Activated naive CD4-positive, alpha-beta T cell treated with anti-CD3 and anti-CD28 coated beads, Interleukin-2, amount 50 U/mL, for 72 hours (primary cell): ENCODE data around the gene SH3GL3. TPM values are rescaled to one million over a fixed set of nuclear protein-coding genes. Genes with fewer than 3 reads are reported as not detected.

Experiments used
- ATAC-seq, 2 donors: fragments of 150-1000 bp; cut with Tn5 transposase; 2 replicates each; pipeline ENCODE4 v1.10.0; 2021; ENCODE audit warnings: mild to moderate bottlenecking in 2 of 2, moderate library complexity in 2 of 2
- DNase-seq, 2 donors: peaks; one replicate each; pipeline ENCODE4 v3.0.0; 2021 to 2022; ENCODE audit warnings: low spot score in 2 of 2
- H3K27ac Mint-ChIP-seq, 2 donors: one replicate each; pipeline ENCODE4 v1.8.0; 2022; ENCODE audit warnings: mild to moderate bottlenecking in 2 of 2, mixed read lengths in 2 of 2
- H3K36me3 Mint-ChIP-seq, 2 donors: one replicate each; pipeline ENCODE4 v1.8.0; 2022; ENCODE audit warnings: mixed read lengths in 2 of 2
- H3K9me3 Mint-ChIP-seq, 2 donors: one replicate each; pipeline ENCODE4 v1.8.0; 2022; ENCODE audit warnings: mixed read lengths in 2 of 2
- total RNA-seq, 2 donors: library from RNA; stranded (reverse); gene quantifications; one replicate each; pipeline ENCODE4 v1.2.3, GENCODE V29; 2022

Gene SH3GL3
- total RNA-seq, 2 donors from 2014 or later: not detected

DNA sequence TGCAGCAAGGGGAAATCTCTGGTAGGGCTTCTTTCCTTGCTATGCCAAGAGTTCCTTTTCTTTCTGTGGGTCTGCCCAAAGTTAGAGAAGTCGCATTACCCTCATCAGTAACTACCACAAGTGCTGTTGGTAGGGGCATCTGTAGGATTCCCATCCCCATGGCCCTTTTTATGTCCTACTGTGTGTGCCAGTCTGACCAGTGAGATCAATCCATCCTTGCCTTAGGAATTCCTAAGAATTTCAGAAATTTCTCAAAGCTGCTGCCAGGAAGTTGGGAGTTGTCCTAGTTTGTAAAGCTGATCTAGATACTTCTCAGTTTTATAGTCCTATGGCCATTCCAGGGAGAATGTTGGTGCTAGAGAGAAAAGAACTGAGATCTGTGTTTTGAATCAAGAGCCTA is 36.5 kb downstream of the SH3GL3 start:
- Mint-ChIP-seq H3K27ac (no peak overlapping the region), H3K9me3 (peaks cover 8 to 15% of the 10 kb centered on the region in 2 donors), H3K36me3 (peaks cover 0 to 5% of the 10 kb centered on the region in 2 donors)
- DNase-seq (no peak), ATAC-seq (no peak)

DNA sequence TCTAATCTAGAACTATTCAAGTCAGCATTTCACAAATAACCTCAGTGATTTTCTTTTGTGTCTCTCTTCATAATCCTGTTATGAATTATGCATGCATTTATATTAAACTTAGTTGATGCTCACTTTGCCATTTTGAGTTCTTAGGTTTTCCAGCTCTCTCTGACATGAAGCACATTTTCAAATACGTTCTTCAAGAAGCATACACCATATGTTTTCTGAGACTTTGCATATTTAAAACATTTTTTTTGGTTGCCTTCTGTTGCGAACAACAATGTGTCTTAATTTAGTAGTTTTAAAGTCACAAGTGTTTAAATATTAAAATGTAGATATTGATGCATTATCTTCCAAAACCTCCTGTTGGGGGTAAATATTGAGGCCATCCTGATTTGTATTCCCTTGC is 37.5 kb downstream of the SH3GL3 start:
- no peak for ATAC-seq
- DNase-seq: no peak
- Mint-ChIP-seq H3K9me3 (peaks cover 8 to 15% of the 10 kb centered on the region in 2 donors), H3K27ac (no peak overlapping the region), H3K36me3 (peaks cover 0 to 5% of the 10 kb centered on the region in 2 donors)

DNA sequence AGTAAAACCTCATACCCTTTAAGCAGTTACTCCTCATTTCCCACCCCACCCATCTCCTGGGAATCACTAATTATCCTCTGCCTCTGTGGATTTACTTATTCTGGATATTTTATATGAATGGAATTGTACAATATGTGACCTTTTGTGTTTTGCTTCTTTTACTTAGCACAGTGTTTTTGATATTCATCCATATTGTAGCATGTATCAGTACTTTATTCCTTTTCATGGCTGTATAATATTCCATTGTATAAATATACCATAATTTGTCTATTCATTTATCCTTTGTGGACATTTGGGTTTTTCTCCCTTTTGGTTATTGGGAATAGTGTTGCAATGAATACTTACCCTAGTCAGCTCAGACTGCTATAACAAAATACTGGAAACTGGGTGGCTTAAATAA is 39.2 kb downstream of the SH3GL3 start:
- DNase-seq (no peak), ATAC-seq (no peak)
- Mint-ChIP-seq H3K9me3 (peaks cover 8 to 15% of the 10 kb centered on the region in 2 donors), H3K27ac (no peak overlapping the region), H3K36me3 (peaks cover 0 to 5% of the 10 kb centered on the region in 2 donors)

DNA sequence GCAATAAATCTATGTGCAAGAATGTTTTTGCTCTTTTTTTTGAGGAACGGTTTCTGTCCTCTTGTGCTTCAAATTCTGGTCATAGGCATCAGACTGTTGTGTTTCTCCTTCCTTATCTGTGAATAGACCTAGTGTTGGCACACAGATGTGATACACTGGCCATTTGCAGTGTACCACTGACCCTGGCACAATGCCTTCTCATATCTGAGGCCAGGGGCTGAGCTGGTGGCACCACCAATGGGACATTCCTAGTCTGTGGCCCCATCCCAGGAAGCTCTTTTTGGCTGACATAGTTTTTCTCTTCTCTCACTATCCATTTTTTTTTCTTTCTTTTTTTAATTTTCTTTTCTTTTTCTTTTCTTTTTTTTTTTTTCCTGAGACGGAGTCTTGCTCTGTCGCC is 40.4 kb downstream of the SH3GL3 start:
- ATAC-seq (no peak), DNase-seq (no peak)
- Mint-ChIP-seq H3K36me3 (peaks cover 0 to 5% of the 10 kb centered on the region in 2 donors), H3K27ac (no peak overlapping the region), H3K9me3 (peaks cover 8 to 15% of the 10 kb centered on the region in 2 donors)

DNA sequence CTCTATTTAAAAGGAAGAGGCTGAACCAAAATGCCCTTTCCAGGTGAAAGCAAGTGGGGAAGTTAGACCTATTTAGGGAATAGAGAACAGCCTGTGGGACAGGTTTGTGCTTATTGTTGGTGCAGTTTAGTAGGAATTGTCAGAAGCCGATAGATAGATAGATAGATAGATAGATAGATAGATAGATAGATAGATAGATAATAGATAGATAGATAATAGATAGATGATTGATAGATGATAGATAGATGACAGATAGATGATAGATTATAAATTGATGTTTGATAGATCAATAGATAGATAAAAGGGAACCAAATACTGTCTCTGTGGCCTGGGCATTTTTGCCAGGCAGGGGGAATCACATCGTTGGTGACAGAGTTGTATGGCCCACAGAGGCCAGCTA is 42.5 kb downstream of the SH3GL3 start:
- Mint-ChIP-seq H3K36me3 (peaks cover 0 to 5% of the 10 kb centered on the region in 2 donors), H3K27ac (no peak overlapping the region), H3K9me3 (peaks cover 7 to 8% of the 10 kb centered on the region in 2 donors)
- no peak for DNase-seq
- no peak for ATAC-seq

DNA sequence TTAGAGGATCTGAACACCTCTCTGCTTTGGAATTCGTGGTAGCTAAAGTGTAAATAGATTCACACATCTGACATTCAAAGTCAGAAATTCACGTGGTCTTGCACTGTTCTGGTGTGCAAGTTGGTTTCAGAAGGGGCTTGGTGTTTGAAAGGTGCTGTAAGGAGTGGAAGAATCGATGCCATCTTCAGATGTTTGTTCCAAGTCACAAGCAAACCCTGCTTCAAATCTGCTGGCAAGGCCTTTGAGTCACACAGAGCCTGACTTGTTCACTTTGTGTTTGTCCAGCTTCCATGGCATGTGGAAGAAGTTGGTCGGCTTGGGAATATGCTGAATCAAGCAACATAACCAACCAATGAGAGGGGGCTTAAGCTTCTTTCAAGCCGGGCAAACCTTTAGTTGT is 44.3 kb downstream of the SH3GL3 start:
- Mint-ChIP-seq H3K36me3 (peaks cover 0 to 5% of the 10 kb centered on the region in 2 donors), H3K27ac (no peak overlapping the region)
- ATAC-seq: no peak

DNA sequence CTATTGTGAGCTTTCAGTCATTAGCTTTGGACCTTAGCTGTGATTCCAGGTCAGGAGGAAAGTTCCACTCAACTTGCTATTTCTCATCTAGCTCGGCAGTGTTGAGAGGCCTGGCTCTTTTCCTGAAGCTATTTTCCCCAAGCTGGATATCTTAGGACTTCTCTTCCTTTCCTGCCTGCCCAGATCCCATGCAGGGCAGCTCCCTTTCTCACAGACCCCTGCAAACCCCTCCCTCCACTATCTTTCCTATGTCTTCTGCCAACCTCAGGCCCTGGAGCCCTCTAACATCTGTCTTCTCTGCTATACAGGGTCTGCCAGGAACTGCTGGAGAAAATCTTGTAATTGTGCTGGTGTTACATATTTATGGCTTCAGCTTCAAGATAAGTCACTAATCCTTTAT is 49.6 kb downstream of the SH3GL3 start:
- ATAC-seq: no peak
- peaks cover 19 to 22% of the 10 kb centered on the region in 2 donors for H3K9me3 Mint-ChIP-seq
- no peak for DNase-seq
- no peak overlapping the region for H3K27ac Mint-ChIP-seq
- peaks cover 0 to 5% of the 10 kb centered on the region in 2 donors for H3K36me3 Mint-ChIP-seq

More for the DNA sequence above, 44.3 kb downstream of the SH3GL3 start:
- H3K9me3 Mint-ChIP-seq: peaks cover 7 to 8% of the 10 kb centered on the region in 2 donors
- DNase-seq: no peak

DNA sequence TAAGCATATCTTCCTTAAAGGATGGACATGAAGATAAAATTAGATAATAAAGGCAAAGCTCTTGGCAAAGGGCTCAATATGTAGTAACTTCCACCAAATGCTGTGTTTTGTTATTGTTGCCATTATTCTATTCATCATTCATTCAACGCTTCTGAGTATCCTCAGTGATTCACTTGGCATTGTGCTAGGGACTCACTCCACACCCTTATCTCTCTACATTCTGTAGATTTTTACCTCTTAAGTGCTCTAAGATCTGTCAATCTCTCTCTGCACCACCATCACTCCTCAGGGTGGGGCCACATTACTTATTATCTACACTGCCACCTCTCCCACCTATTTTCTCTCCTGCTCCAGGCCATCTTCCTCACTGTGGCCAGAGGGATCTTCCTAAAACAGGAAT is 51.2 kb downstream of the SH3GL3 start:
- no peak for ATAC-seq
- DNase-seq: no peak
- Mint-ChIP-seq H3K9me3 (peaks cover 19 to 22% of the 10 kb centered on the region in 2 donors), H3K27ac (no peak overlapping the region), H3K36me3 (peaks cover 0 to 5% of the 10 kb centered on the region in 2 donors)

DNA sequence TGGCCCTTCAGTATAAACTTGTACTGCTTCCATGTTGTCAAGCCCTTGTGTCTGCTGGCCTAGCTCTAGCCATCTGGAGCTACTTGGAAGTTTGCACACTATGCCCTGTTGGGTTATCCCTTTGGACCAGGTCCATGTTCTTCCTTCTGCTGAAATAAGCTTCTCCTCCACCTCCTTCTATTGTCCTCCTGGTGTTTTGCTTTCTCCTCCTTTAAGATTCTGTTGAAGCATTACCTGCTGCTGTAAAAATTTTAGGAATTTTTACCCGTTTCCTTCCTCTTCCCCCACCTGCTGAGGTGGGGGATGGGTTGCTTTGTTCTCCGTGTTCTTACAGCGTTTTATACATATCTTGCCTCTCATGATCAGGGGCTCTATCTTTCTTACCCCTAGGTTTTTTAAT is 51.7 kb downstream of the SH3GL3 start:
- ATAC-seq (no peak), DNase-seq (no peak)
- H3K36me3 Mint-ChIP-seq: peaks cover 0 to 5% of the 10 kb centered on the region in 2 donors
- peaks cover 19 to 22% of the 10 kb centered on the region in 2 donors for H3K9me3 Mint-ChIP-seq
- H3K27ac Mint-ChIP-seq: no peak overlapping the region

DNA sequence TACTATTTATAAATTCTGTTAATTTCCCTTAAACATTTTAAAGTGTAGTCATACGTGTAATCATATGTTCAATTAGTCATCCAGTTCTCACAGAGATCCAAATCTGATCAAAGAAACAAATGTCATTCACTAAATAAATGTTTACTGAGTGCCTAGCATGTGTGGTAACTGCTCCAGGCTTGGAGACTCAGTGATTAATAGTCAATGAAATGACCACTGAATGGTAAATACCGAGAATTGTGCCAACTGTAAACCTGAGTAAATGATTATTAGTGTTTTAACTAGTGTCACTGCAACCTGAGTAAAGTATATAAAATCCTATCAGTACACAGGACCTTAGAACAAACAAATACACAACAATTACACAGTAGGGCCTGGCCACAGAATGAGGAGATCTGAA is 52.3 kb downstream of the SH3GL3 start:
- peaks cover 19 to 22% of the 10 kb centered on the region in 2 donors for H3K9me3 Mint-ChIP-seq
- ATAC-seq (no peak), DNase-seq (no peak)
- H3K27ac Mint-ChIP-seq: no peak overlapping the region
- H3K36me3 Mint-ChIP-seq: peaks cover 0 to 5% of the 10 kb centered on the region in 2 donors

DNA sequence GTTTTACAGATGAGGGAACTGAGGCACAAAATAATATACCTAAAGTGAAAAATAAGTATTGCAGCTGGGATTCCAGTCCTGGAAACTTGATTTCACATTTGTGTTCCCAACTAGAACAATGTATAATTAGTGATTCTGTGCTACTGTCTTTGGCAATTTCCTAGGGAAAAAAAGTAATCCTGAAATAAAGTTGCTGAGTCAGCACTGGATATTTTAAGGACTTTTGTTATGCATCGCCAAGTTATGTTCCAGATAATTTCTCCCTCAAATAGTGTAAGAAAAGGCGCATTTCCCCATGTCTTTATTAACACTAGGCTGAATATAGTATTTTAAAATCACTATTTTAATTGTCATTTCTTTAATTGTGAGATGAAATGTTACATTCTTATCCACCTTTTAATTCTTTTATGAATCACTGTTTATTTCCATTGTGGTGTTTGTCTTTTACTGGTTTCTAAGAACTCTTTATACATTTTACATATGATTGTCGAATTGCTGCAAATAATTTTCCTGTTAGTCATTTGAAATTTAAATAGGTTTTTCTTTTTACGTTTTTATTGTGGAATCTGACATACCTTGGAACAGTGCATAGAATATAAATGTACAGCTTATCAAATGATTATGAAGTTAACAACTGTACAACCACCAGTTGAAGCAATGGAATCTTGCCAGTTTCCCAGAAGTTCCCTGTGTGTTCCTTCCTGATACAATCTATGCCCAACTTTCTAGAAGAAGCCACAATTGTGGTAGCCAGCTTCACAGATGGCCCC is 56.6 kb downstream of the SH3GL3 start:
- Mint-ChIP-seq H3K27ac (no peak overlapping the region), H3K36me3 (peaks cover 0 to under 1% of the 10 kb centered on the region in 2 donors), H3K9me3 (peaks cover 4 to 7% of the 10 kb centered on the region in 2 donors)
- ATAC-seq: no peak
- no peak for DNase-seq

DNA sequence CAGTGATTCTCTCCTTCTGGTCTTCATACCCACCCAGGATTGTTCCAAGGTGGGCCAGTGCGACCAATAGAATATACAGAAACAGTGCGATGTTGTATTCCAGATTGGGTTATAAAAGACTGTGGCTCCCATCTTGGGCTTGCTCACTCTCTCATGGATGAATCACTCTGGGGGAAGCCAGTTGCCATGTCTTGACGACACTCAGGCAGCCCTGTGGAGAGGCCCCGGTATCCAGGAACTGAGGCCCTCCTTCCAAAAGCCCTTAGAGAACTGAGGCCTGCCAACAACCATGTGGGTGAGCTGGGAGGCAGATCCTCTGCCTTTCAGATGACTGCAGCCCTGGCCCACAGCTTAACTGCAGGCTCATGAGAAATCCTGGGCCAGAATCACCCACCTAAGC is 57.2 kb downstream of the SH3GL3 start:
- ATAC-seq (no peak), DNase-seq (no peak)
- Mint-ChIP-seq H3K36me3 (no peaks in the 10 kb centered on the region), H3K9me3 (peaks cover 4 to 6% of the 10 kb centered on the region in 2 donors), H3K27ac (no peak overlapping the region)

DNA sequence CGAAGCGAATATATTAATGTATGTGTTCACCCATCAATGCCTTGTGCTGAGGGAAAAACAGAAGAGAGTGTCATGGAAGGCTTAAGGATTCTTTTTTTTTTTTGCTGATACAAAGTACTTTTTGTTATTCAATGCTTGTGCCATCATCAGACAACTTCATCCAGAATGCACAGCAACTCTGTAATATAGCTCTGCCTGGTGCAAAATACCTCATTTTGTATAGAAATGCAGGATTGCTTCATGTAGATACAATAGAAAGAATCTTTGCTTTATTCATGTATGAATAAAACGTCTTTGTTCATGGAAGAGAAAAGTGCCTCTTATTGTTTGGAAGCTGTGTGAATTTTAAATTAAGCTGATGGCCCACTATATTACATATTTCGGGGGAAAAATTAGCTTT is 62.9 kb downstream of the SH3GL3 start:
- H3K36me3 Mint-ChIP-seq: no peaks in the 10 kb centered on the region
- DNase-seq (no peak), ATAC-seq (no peak)
- no peak overlapping the region for H3K27ac Mint-ChIP-seq
- H3K9me3 Mint-ChIP-seq: no peaks in the 10 kb centered on the region

DNA sequence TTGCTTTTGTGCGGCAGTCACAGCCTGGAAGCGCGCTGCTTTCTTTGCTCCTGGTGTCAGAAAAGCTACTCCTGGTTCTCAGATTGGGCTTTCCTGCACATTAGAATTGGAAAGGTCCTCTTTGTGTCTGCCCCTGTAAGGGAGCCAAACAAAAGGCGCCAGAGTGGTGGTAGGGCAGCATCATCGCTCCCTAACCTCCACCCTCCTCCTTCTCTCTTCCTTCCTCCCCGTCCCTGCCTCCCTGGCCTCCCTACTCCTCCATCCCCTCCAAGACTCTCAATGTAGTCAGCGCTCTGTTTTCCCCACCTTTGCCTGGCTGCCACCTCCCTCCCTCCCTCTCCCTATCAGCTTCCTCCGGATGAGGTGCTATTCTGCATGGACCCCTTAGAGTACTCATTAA is 65.3 kb downstream of the SH3GL3 start:
- no peak for DNase-seq
- Mint-ChIP-seq H3K9me3 (no peaks in the 10 kb centered on the region), H3K27ac (no peak overlapping the region), H3K36me3 (no peaks in the 10 kb centered on the region)
- no peak for ATAC-seq

DNA sequence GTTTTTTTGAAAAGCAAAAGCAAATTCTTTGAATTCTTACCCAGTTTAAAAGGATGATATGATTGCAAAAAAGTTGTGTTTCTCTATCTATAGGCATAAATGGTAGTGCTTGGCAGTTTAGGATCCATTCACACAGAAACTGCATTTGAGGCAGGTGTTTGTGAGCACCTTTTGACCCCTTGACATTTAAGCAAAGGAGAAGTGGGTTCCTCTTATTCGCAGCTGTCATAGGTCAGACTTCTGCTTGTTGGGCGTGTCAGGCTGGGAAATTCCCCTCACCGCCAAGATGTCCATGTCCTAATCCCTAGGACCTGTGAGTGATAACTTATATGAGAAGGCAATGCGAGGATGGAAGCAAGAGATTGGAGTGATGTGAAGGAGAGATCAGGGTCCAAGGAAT is 67.4 kb downstream of the SH3GL3 start:
- no peak for DNase-seq
- Mint-ChIP-seq H3K27ac (no peak overlapping the region), H3K9me3 (peaks cover 3 to 5% of the 10 kb centered on the region in 2 donors), H3K36me3 (no peaks in the 10 kb centered on the region)
- no peak for ATAC-seq

DNA sequence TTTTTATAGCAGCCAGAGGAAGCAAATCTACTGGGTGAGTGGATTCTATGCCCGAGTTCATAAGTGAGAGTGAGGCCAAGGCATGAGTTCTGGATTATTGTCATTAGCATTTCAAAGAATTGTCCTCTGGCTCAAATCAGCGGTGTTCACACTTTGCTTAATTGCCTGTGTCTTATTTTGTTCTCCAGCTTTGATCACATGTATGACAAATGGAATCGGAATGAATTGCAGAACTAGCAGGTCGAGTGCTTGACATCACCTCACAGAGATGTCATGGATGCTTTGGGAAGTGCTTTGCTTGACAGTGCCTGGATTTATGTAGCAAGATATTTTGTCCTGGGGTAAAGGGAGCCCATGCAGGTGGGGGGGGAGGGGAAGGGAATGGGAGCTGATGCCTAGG is 68.0 kb downstream of the SH3GL3 start:
- DNase-seq (no peak), ATAC-seq (no peak)
- no peak overlapping the region for H3K27ac Mint-ChIP-seq
- H3K36me3 Mint-ChIP-seq: no peaks in the 10 kb centered on the region
- H3K9me3 Mint-ChIP-seq: peaks cover 3 to 5% of the 10 kb centered on the region in 2 donors

DNA sequence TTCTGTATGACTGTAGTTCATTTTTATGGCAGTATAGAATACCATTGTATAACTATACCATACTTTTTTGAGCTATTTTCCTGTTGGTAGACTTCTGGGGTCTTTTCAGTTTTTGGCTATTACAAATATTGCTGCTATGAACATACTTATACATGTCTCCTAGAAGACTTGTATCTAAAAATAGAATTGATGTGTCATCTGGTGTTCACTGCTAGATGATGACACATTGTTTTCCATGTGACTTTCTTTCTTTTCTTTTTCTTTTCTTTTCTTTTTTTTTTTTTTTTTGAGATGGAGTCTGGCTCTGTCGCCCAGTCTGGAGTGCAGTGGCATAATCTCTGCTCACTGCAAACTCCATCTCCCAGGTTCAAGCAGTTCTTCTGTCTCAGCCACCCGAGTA is 69.8 kb downstream of the SH3GL3 start:
- Mint-ChIP-seq H3K9me3 (peaks cover 3 to 5% of the 10 kb centered on the region in 2 donors), H3K36me3 (no peaks in the 10 kb centered on the region), H3K27ac (no peak overlapping the region)
- ATAC-seq (no peak), DNase-seq (no peak)

DNA sequence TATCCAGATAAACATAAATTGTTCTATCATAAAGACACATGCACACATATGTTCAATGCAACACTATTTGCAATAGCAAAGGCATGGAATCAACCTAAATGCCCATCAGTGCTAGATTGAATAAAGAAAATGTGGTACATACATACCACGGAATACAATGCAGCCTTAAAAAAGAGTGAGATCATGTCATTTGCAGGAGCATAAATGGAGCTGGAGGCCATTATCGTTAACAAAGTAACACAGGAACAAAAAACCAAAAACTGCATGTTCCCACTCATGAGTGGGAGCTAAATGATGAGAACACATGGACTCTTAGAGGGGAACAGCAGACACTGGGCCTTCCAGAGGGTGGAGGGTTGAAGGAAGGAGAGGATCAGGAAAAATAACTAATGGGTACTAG is 79.2 kb downstream of the SH3GL3 start:
- Mint-ChIP-seq H3K27ac (no peak overlapping the region), H3K9me3 (peaks cover 22 to 28% of the 10 kb centered on the region in 2 donors), H3K36me3 (peaks cover 0 to 16% of the 10 kb centered on the region in 2 donors)
- ATAC-seq (no peak), DNase-seq (no peak)
